Epidermal melanocyte (primary cell): Measurements from ENCODE around the gene TIGD2.
"Not testable (repeated sequence)": the region's sequence is repeated elsewhere in the genome, so short reads cannot be mapped to it uniquely, and the experiment has no call there.

Source experiments
- DNase-seq: peaks from one replicate; pipeline ENCODE4 v3.0.0; 2011; ENCODE audit warnings: low spot score; ENCODE audit not compliant: insufficient read length

The TIGD2 gene

GRCh38 chr4:89119166-89119565, 7.8 kb downstream of the TIGD2 start:
- no peak for DNase-seq

- no peak for DNase-seq
Measured at GRCh38 chr4:89119836-89120235, 8.5 kb downstream of the TIGD2 start.

DNA sequence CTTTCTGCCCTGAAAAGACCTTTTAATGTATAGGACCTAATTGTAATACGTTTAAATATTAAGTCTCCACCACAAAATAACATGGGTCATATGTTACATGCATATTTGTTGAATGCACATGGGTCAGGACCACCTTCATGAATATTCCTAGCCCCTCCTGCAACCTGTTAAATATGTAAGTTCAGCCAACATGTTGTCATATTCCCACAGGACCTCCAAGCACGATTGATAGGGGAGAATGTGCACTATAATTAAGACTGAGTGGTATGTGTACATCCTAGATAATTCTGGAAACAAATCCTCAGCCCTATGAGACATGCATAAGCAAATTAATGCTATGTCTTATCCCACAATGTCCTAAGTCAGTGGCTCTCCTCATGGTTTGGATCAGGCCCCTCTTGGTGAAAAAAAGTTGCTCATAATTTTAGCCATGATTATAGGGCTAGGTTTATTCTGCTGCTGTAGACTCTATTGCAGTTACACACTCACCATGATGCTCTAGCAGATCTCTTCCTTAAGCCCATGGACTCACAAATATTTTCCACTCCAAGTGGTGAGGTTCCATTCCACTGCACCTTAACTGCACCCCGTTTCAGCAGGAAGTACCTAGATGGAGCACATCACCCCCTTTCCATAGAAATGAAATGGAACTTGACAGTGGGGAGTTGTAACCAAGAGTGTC, 10.2 kb downstream of the TIGD2 start:
- DNase-seq = no peak

DNA sequence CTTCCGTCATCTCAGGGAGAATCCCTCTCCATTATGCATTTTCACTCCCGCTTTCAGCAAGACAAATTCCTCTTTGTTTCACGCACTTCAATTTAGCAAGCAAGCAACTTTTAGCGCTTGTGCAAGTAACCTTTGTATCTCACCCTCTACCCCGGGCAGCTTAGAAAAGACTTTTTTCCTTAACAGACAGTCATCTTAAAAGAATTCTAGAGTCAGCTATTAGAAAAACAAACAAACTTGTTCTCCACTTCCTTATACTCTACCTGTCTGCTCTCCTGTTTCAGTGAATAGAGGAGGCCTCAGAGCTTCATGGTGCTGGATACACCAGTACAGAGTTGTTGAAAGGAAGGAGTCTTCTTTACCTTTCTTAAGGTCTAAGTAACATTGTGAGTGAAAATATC, 12.1 kb downstream of the TIGD2 start:
- peak; percentile 33 for DNase-seq

- DNase-seq = no peak
Measured at GRCh38 chr4:89125901-89126782, 14.8 kb downstream of the TIGD2 start.

DNA sequence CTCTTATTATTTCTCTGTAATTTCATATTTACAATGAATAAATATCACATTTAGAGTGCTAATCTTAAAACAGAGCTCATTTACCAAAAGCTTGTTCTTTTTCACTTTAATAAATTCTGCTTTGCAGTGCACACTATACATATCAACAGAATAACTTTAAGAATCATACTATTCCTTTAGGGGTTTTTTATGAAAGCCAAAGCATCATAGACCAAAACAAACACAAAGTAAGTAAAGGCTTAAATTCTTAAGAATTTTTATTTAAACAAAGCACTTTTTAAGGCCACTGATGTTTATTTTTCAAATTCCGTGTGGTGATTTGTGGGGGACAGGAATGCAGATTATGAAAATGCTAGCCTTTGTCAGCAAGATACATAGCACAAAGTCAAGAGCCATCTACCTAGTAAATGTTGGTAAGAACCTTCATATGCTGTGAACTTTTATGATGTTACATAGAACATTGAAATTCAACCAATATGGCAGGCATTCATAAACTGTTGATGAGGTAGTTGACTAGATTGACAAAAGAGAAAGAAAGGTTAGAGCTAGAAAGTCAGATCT, 17.8 kb downstream of the TIGD2 start:
- DNase-seq = no peak

GRCh38 chr4:89134775-89135319, 23.5 kb downstream of the TIGD2 start:
- DNase-seq = no peak

DNA sequence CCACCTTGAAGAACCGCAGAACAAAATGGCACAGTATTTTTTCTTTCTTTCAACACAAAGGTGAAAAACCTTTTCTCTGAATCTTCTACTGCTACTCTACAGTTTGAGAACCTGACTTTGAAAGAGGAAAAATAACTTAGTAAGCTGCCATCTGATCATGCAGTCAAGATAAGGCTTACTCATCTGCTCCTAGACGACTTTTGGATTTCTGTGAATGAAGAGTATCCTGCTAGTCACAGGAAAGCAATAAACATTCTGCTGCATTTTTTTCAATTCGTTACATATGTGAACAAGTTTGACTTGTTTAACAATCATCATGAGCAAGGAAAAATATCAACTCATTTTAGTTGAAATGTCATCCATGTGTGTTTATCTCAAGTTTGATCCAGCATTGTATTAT, 25.2 kb downstream of the TIGD2 start:
- DNase-seq = no peak

DNA sequence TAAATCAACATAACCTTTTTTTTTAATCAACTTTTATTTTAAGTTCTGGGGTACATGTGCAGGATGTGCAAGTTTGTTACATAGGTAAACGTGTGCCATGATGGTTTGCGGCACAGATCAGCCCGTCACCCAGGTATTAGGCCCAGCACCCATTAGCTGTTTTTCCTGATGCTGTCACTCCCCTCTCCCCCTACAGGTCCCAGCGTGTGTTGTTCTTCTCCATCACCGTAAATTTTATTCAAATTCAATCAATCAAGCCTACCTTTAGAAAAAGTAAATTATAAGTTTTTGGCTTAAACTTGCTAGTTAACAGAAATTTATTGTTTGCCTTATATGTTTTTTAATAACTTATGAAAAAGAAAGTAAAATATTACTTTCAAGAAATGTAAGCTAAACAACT, 25.9 kb downstream of the TIGD2 start:
- no peak for DNase-seq

DNA sequence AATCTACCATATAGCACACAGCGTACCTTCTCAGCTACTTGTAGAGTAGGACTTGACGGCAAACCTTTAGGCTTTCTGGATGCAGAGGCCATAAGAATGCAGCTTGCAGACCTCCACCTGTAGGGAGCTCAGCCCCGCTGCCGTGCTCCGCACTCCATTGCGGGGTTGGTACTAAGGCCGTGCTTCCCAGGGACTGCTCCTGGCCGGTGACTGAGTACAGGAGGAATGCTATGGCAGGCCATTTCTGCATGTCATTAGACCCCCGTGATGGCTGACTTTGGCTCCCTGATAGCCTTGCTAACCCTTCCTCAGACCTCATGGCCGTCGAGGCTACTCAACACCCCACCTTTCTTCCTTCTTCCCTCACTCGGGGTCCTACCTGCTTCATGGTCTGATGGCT, 26.4 kb downstream of the TIGD2 start:
- DNase-seq = no peak

- DNase-seq = no peak
Measured at GRCh38 chr4:89140168-89140759, 28.9 kb downstream of the TIGD2 start.

- no peak for DNase-seq
Measured at GRCh38 chr4:89142691-89143669, 31.6 kb downstream of the TIGD2 start.

- DNase-seq = not testable (repeated sequence)
Measured at GRCh38 chr4:89144652-89145051, 33.3 kb downstream of the TIGD2 start.

GRCh38 chr4:89146196-89146595, 34.9 kb downstream of the TIGD2 start:
- no peak for DNase-seq

DNA sequence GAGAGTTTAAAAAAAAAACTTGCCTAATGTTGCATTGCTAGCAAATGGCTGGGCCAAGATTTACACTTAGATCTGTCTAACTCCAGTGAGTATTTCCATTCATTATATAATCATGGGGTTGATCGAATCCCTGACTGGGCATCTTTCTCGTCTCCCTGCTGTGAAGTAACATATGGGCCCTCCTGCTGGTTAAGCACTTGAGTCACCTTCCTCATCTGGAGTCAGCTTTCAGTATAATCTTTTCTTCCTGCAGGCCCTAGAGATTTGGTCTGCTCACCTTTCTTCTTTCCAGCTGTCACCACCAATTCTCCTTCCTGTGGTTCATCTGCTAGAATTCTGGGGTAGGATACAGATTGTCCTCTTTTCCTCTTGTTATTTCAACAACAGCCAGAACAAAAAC, 41.6 kb downstream of the TIGD2 start:
- DNase-seq = no peak

GRCh38 chr4:89156174-89156914, 45.0 kb downstream of the TIGD2 start:
- no peak for DNase-seq

- no peak for DNase-seq
Measured at GRCh38 chr4:89157488-89158024, 46.2 kb downstream of the TIGD2 start.

DNA sequence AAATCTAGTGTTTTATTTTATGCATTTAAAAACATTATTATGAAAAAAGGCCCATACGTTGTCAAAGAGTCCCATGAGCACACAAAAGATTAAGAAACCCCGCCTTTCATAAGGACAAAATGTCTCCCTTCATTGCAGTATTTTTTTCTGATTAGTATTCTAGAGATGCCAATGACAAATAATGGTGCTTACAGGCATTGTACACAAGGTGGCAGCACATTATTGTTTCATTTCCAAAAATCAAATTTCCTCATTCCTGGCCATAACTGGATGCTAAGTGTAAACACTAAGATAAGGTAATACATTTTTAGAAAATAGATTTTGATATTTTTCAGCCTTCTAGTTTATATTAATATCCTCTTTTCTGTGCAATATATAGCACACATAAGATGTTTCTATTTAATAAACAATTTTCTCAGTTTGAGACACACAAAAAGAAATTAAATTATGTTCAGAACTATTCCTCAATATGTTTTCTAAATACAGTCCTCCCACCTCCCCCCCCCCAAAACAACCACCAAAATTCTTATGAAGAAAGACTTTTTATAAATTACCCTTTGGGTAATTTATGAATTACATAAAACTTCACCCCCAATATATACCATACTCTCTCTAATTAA, 47.7 kb downstream of the TIGD2 start:
- peak; percentile 32 for DNase-seq

GRCh38 chr4:89160806-89161205, 49.5 kb downstream of the TIGD2 start:
- DNase-seq = no peak
